OCI-LY1 (cell line): ENCODE results near the gene CDKAL1.

Experiments
- CTCF ChIP-seq: fragments of 200-600 bp; sonication (generic), shearing (Covaris generic); IDR thresholded peaks from 2 replicates; pipeline ENCODE4 v1.5.1; 2017; ENCODE audit warnings: mild to moderate bottlenecking, antibody characterized with exemption, low read length, moderate library complexity, mixed read lengths
- EZH2 ChIP-seq: fragments of 200-600 bp; sonication (generic), shearing (Covaris generic); IDR thresholded peaks from 2 replicates; pipeline ENCODE4 v1.8.0; 2017; ENCODE audit warnings: borderline replicate concordance, mixed run types, mild to moderate bottlenecking, antibody characterized with exemption, low read length, moderate library complexity, mixed read lengths

- TF ChIP-seq CTCF (no peak), EZH2 (no peak)
These were observed 317.5 kb downstream of the CDKAL1 start for GRCh38 chr6:20851795-20852194.
